ENCODE data around the gene VPS37D.
A peak's percentile ranks its signal among the peaks of the same experiment; 100 is the strongest.

Gene VPS37D

DNA sequence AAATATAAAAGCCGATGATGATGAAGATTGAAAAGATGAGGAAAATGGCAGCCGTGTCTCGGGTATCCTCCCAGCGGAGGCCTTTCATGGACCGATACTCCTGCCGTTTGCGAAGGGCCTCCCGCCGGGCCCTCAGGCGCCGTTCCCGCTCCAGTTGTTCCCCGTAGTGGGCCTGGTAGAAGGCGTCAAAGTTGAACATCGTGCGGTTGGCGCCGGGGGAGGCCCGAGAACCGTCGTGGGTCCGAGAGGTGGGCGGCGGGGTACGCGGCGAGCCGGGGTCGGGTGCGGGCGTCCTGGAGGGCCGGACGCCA is 15.1 kb downstream of the VPS37D start (continued):
- TF ChIP-seq EGR2 (tag by site-specific recombination; IDR thresholded peaks at IDR 0.05; ENCODE audit: low read depth) (peak; percentile 14; the same call in 1 of the 2 replicates), ZBTB8A (tag by site-specific recombination; IDR thresholded peaks at IDR 0.05) (no peak)

- H3K4me1 ChIP-seq (ENCODE audit: control insufficient read depth, insufficient read depth, low read length) = peaks cover 3% of the 10 kb centered on the region; the same call in 1 of the 2 replicates
- H3K36me3 ChIP-seq (ENCODE audit: control insufficient read depth in 2 of 2, insufficient read depth in 1 of 2, low read length in 2 of 2) = peaks cover 8 to 31% of the 10 kb centered on the region in 2 experiments; a peak in 2 of 3 replicates
- H3K9me3 ChIP-seq (ENCODE audit: control insufficient read depth, insufficient read depth, low read depth, low read length) = no peaks in the 10 kb centered on the region
- peak within 1 kb of the TSS; percentile 91 for H3K4me3 ChIP-seq (ENCODE audit: low read depth, low read length)
- ChIA-PET CTCF (no interaction called here), POLR2A (interaction anchor here (0.5 to 1.3 kb wide), 5 partner anchors 10 to 47 kb away, joined by 3 to 4 read pairs (median 3); no protein-coding TSS in a partner anchor)
- H3K27ac ChIP-seq (ENCODE audit: extremely low read depth, low read depth, low read length) = peak within 1 kb of the TSS; percentile 79
- no peak for TF ChIP-seq WT1 (tag by site-specific recombination; IDR thresholded peaks at IDR 0.05)
- TF ChIP-seq PRDM10 (tag by site-specific recombination; IDR thresholded peaks at IDR 0.05) = no peak; the same call in 1 of the 2 replicates
- no peak for TF ChIP-seq ZBTB1 (tag by site-specific recombination; IDR thresholded peaks at IDR 0.05)
- no peak for TF ChIP-seq REST (tag by site-specific recombination; IDR thresholded peaks at IDR 0.05)
- TF ChIP-seq ZNF24 (tag by site-specific recombination; IDR thresholded peaks at IDR 0.05) = peak; percentile 50; the same call in 1 of the 2 replicates
- no peak for TF ChIP-seq ZNF274 (IDR thresholded peaks at IDR 0.05; ENCODE audit: low read length)
- TF ChIP-seq ZNF274 (tag by site-specific recombination; IDR thresholded peaks at IDR 0.05; ENCODE audit: borderline replicate concordance) = no peak
- TF ChIP-seq ZNF138 (tag by site-specific recombination; IDR thresholded peaks at IDR 0.05; ENCODE audit: borderline replicate concordance) = no peak
- no peak; the same call in 1 of the 2 replicates for TF ChIP-seq HIC1 (tag by site-specific recombination; IDR thresholded peaks at IDR 0.05)
- TF ChIP-seq, protein P1, sequence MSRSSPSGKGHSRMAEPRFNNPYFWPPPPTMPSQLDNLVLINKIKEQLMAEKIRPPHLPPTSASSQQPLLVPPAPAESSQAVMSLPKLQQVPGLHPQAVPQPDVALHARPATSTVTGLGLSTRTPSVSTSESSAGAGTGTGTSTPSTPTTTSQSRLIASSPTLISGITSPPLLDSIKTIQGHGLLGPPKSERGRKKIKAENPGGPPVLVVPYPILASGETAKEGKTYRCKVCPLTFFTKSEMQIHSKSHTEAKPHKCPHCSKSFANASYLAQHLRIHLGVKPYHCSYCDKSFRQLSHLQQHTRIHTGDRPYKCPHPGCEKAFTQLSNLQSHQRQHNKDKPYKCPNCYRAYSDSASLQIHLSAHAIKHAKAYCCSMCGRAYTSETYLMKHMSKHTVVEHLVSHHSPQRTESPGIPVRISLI (tag by site-specific recombination; IDR thresholded peaks at IDR 0.05) = no peak
- peak; percentile 80; the same call in 1 of the 2 replicates for TF ChIP-seq ZNF501 (tag by site-specific recombination; IDR thresholded peaks at IDR 0.05)
- no peak; the same call in 1 of the 2 replicates for TF ChIP-seq ZNF639 (tag by site-specific recombination; IDR thresholded peaks at IDR 0.05)
- no peak for TF ChIP-seq ZNF555 (tag by site-specific recombination; conservative IDR thresholded peaks at IDR 0.05)
- 0 out of 2 replicates have a peak, but pooled peaks have one; percentile 16 for TF ChIP-seq ZNF692 (tag by site-specific recombination; IDR thresholded peaks at IDR 0.05)
- 0 out of 2 replicates have a peak, but pooled peaks have one; percentile 45 for TF ChIP-seq REPIN1 (tag by site-specific recombination; IDR thresholded peaks at IDR 0.05; ENCODE audit: low read depth)
- peak; percentile 77 for TF ChIP-seq GLIS1 (tag by site-specific recombination; IDR thresholded peaks at IDR 0.05)
- 0 out of 2 replicates have a peak, but pooled peaks have one; percentile 0 for TF ChIP-seq EGR2 (tag by site-specific recombination; IDR thresholded peaks at IDR 0.05; ENCODE audit: low read depth)
- peak; percentile 13; the same call in 1 of the 2 replicates for TF ChIP-seq ZNF660 (tag by site-specific recombination; IDR thresholded peaks at IDR 0.05)
These were observed 15.6 kb downstream of the VPS37D start, which contains the start of the genes BUD23 and DNAJC30 for GRCh38 chr7:73683056-73683787. TSS of gene BUD23 (plus strand) at chr7:73683597. CDS start at chr7:73683626, 29 bp downstream. TSS of gene DNAJC30 (minus strand) at chr7:73683453. CDS start at chr7:73683423, 30 bp downstream.

Measured in HEK293 (cell line).